MM.1S (cell line): ENCODE results near the gene POLR2J2.
A peak's percentile ranks its signal among the peaks of the same experiment; 100 is the strongest.
"Not testable (repeated sequence)": the region's sequence is repeated elsewhere in the genome, so short reads cannot be mapped to it uniquely, and the experiment has no call there.

Experiments used
- DNase-seq: peaks from one replicate; pipeline ENCODE4 v3.0.0-alpha.2; 2015
- H2AFZ ChIP-seq: fragments of 300-600 bp; sonication (generic); 2 replicates; pipeline ENCODE4 v1.6.0; 2016; ENCODE audit warnings: antibody characterized with exemption, low read length
- H3F3A ChIP-seq: fragments of 300-600 bp; sonication (generic); 2 replicates; pipeline ENCODE4 v1.6.1; 2016; ENCODE audit warnings: mild to moderate bottlenecking, antibody characterized with exemption, low read length, moderate library complexity, mixed read lengths; ENCODE audit not compliant: insufficient read depth
- H3K27ac ChIP-seq: fragments of 300-600 bp; sonication (generic); 2 replicates; pipeline ENCODE4 v1.5.1; 2016; ENCODE audit warnings: mild to moderate bottlenecking, low read length
- H3K27me3 ChIP-seq: fragments of 300-600 bp; sonication (generic); replicated peaks from 2 replicates; pipeline ENCODE4 v1.6.0; 2016; ENCODE audit warnings: low read length; ENCODE audit not compliant: insufficient read depth
- H3K36me3 ChIP-seq: fragments of 300-600 bp; sonication (generic); replicated peaks from 2 replicates; pipeline ENCODE4 v1.6.1; 2016; ENCODE audit warnings: mild to moderate bottlenecking, low read length, mixed read lengths; ENCODE audit not compliant: insufficient read depth
- H3K4me1 ChIP-seq: fragments of 300-600 bp; sonication (generic); 2 replicates; pipeline ENCODE4 v1.6.1; 2016; ENCODE audit warnings: low read length, mixed read lengths
- H3K4me2 ChIP-seq: fragments of 300-600 bp; sonication (generic); 2 replicates; pipeline ENCODE4 v1.6.0; 2016; ENCODE audit warnings: low read depth, low read length
- H3K4me3 ChIP-seq: fragments of 300-600 bp; sonication (generic); 2 replicates; pipeline ENCODE4 v1.5.1; 2016; ENCODE audit warnings: low read length, mixed read lengths
- H3K79me2 ChIP-seq: fragments of 300-600 bp; sonication (generic); 2 replicates; pipeline ENCODE4 v1.6.1; 2016; ENCODE audit warnings: mixed run types, low read length, mixed read lengths
- H3K9ac ChIP-seq: fragments of 300-600 bp; sonication (generic); 2 replicates; pipeline ENCODE4 v1.6.1; 2016; ENCODE audit warnings: low read length, mixed read lengths
- H3K9me2 ChIP-seq: fragments of 300-600 bp; sonication (generic); replicated peaks from 2 replicates; pipeline ENCODE4 v1.6.1; 2016; ENCODE audit warnings: mild to moderate bottlenecking, low read length, mixed read lengths; ENCODE audit not compliant: insufficient read depth
- H3K9me3 ChIP-seq: fragments of 300-600 bp; sonication (generic); replicated peaks from 2 replicates; pipeline ENCODE4 v1.6.1; 2016; ENCODE audit warnings: mild to moderate bottlenecking, low read length, mixed read lengths; ENCODE audit not compliant: insufficient read depth
- H4K20me1 ChIP-seq: fragments of 300-600 bp; sonication (generic); 2 replicates; pipeline ENCODE4 v1.6.1; 2016; ENCODE audit warnings: mild to moderate bottlenecking, low read length, moderate library complexity, mixed read lengths; ENCODE audit not compliant: insufficient read depth

The POLR2J2 gene

DNA sequence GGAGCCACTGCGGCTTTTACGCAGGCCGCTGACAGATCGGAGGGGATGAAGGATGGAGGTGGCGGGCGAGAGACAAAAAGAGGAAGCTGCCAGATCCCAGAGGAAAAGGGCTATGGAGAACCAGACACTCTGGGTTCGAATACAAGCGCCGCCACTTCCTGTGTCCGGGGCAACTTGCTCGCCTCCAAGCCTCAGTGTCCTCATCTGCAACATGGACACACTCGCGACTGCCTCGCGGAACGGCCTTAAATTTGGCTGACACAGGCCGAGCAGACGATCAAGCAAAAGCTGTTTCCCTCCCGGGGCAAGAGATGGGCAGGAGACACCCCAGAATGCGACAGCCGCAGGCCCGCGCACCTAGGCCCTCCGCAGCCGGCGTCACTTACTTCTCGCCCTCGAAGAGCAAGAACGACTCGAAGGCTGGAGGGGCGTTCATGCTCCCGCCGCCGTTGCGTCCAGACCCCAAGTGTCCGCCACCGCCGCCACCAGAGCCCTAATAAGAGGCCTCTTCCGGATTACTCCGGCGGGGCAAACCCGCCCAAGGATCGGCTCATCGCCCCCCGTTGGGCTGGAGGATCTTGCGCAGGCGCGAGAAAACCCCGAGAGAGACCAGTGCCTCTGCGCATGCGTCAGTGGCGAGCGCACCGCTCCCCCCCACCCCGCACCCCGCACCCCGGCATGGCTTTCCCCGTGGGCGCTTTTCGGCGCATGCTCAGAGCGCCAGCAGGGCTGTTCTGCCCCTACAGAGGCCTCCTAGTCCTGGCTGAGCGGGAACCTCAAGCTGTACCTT is at the start of gene POLR2J2:
Gene POLR2J2 (minus strand): TSS at position 498 of the 790 bp plus-strand sequence. CDS start 62 bp downstream, at position 436.
- not testable (repeated sequence) for H3K9ac ChIP-seq, H4K20me1 ChIP-seq, H3K9me3 ChIP-seq, H3F3A ChIP-seq, H3K4me1 ChIP-seq, H3K36me3 ChIP-seq, H3K79me2 ChIP-seq, H3K4me3 ChIP-seq, H3K9me2 ChIP-seq, H3K27ac ChIP-seq, H3K4me2 ChIP-seq, H3K27me3 ChIP-seq, H2AFZ ChIP-seq
- DNase-seq = peak; percentile 69

DNA sequence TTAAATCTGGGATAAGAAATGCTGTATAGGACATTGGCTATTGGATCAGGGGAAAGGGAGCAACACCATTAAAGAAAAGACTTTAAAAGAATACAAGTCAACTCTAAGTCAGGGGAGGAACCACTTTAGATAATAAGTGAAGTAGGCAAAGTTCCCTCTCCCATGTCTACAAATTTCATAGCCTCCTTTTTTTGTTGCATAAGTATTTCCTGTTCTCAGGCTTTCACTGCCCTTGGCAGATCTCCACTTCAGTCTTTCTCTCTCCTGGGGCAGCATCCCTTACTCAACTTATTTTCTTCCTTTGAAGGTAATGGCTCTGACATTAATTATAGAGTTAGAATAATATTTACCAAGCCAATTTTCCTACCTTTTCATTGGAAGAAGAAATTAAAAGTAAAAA is 47.0 kb upstream of the POLR2J2 start:
- H3K9me3 ChIP-seq, H3K79me2 ChIP-seq, H3K4me3 ChIP-seq, H3K27me3 ChIP-seq, DNase-seq, H3K27ac ChIP-seq, H3K9me2 ChIP-seq, H3F3A ChIP-seq, H3K4me1 ChIP-seq, H3K9ac ChIP-seq, H3K4me2 ChIP-seq, H4K20me1 ChIP-seq, H2AFZ ChIP-seq, H3K36me3 ChIP-seq: not testable (repeated sequence)

DNA sequence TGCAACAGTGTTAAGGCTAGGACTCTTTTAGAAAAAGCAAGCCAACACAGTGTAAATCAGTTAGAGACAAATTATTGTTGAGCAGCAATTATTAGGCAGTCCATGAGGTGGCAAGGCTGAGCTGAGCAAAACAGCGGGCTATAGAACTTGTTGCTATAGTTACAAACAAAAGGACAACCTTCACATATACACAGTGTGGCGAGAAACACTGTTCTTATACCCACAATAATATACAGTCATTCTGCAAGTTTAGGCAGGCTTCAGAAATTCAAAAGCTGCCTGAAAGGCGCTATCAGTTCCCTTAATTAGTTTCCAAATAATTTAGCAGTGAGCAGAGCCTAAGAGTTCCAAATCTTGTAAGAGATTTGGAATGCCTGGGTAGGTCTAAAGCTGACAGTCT is 44.3 kb upstream of the POLR2J2 start:
- not testable (repeated sequence) for H3K4me3 ChIP-seq, H3K9me2 ChIP-seq, H3K4me2 ChIP-seq, H3F3A ChIP-seq, H3K27ac ChIP-seq, H3K9ac ChIP-seq, H3K36me3 ChIP-seq, H3K27me3 ChIP-seq, H4K20me1 ChIP-seq, H3K79me2 ChIP-seq, DNase-seq, H2AFZ ChIP-seq, H3K4me1 ChIP-seq, H3K9me3 ChIP-seq

DNA sequence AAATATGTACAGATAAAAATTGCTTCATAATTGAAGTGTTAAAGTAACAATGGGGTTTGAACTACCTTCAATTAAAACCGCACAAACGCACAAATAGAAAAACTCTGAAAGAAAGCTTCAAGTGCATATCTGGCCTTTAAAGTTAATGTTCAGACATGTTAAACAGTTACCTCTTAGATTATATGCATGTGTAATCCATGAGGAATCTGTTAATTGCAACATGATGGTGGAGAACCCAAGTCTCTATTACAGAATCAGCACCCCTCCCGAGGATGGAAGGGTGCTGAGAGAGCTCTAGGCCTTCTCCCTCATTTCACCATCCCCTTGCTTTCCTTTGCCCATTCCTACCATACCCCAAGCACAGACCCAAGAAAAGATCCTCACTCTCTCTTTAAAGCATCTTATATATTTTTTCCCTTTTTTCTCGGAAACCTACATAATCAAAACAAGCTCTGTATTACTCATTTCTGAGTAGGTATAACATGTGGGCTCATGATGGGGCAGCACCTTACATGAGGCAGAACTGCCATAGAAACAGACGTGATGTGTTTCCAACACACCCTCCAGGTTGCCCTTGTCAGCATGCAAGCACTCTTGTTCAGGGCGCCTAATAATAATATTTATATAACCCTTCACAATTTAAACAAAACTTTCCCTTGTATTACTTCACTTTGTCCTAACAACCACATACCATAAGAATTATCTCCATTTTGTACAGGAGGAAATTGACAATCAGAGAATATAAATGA is 43.5 kb upstream of the POLR2J2 start:
- H3K4me2 ChIP-seq, H3K4me1 ChIP-seq, H3K9me2 ChIP-seq, H3K27me3 ChIP-seq, H3K4me3 ChIP-seq, H3K79me2 ChIP-seq, H3K9ac ChIP-seq, H2AFZ ChIP-seq, H3K9me3 ChIP-seq, H3K36me3 ChIP-seq, H3F3A ChIP-seq, H3K27ac ChIP-seq, H4K20me1 ChIP-seq, DNase-seq: not testable (repeated sequence)

DNA sequence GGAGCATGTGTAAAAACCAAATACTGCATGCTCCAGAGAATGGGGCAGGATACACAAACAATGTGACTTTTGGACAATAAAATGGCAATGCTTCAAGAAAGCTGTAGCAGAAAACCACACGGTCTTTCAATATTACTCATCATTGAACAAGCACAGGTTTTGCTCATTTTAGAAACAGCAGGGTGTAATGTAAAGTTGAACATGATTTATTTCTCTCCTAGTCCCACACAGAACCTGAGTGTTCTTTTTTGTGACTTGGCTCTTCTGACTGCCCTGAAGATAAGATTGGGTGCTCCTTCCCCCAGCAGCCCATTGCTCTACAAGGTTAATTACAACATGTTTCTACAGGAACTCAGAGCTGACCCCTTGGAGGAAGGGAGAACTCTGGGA is 42.2 kb upstream of the POLR2J2 start:
- H4K20me1 ChIP-seq, H3K36me3 ChIP-seq, H3F3A ChIP-seq, H3K4me3 ChIP-seq, H3K9me3 ChIP-seq, H3K79me2 ChIP-seq, H3K9ac ChIP-seq, DNase-seq, H3K4me1 ChIP-seq, H2AFZ ChIP-seq, H3K9me2 ChIP-seq, H3K27me3 ChIP-seq: not testable (repeated sequence)
- H3K4me2 ChIP-seq = peak overlapping the region; percentile 47; the same call in 1 of the 2 replicates
- H3K27ac ChIP-seq = peak overlapping the region; percentile 13; the same call in 1 of the 2 replicates

DNA sequence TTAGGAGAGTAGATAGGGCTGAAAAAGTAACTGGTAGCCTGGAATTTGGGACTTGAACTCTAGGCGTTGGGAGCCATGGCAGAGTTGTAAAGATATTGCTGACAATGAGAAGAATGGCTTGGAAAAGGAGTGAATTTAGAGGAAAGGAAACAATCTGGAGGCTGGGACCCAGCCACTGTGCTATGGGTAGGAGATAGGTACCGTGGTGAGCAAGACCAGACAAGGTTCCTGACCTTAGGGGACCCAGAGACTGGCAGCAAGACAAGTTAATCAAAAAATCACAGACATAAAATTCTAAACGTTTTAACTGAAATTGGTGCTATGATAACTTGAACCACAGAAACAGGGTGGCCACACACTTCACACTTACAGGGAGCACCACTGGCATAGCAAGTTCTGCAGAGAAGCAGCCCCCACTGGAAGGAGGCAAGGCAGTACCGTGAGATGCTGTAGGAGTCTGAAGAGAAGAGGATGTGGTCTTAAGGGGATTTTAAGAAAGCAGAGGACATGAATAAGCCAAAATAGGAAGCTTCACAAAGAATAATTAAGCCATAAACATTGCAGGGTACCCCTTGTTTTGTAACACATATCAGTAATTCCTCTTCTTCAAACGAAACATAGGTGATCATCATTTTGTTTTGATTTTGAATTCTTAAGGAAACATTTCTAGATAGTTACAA is 41.7 kb upstream of the POLR2J2 start:
- not testable (repeated sequence) for H3K27me3 ChIP-seq, H3K9me2 ChIP-seq, H3K9me3 ChIP-seq, H3K79me2 ChIP-seq, H4K20me1 ChIP-seq, H3K4me1 ChIP-seq, H3K9ac ChIP-seq, DNase-seq, H3K36me3 ChIP-seq, H3F3A ChIP-seq, H3K4me3 ChIP-seq, H2AFZ ChIP-seq
- Histone ChIP-seq H3K27ac (peak overlapping the region; percentile 13; the same call in 1 of the 2 replicates), H3K4me2 (peak overlapping the region; percentile 47)

DNA sequence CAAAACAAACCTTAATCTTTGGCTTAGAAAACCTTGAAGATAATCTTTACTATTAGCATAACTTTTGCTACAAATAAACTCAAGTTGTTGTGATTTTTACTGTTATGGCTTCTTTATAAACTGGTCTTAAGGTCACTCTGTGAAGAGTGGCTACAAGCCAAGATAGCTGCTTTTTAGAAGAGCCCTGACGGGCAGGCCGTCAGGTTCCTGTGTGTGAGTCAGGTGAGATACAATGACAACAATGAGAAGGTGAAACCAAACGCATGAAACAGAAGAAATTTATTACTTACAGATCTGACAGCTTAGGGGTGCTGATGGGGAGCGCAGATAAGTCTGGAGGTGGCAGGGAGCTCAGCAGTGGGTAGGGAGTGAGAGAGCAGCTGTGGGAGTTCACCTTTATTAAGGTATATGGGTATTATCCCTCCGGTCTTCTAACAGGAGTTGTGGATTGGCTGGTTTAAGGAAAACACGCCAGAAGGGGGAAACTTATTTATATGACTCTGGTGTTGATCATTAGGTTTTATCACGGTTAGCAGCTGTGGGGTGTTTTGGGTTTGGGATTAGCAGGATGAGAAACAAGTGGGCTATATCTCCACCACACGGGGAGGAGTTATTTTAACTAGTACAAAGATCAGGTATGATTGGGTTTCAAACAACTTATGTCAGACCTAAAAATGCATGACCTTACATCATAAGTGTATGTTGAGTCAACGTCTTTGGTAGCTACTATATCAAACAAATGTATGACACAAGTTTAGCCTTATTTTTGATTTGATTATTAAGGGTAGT is 27.7 kb upstream of the POLR2J2 start:
- H3K9me2 ChIP-seq, H3F3A ChIP-seq, H3K36me3 ChIP-seq, H3K4me1 ChIP-seq, H3K79me2 ChIP-seq, H3K4me3 ChIP-seq, H2AFZ ChIP-seq, H3K4me2 ChIP-seq, H3K27me3 ChIP-seq, DNase-seq, H3K9me3 ChIP-seq, H4K20me1 ChIP-seq, H3K9ac ChIP-seq, H3K27ac ChIP-seq: not testable (repeated sequence)
